ENCODE results near the gene TYROBP. TPM values are rescaled to one million over a fixed set of nuclear protein-coding genes. Genes with fewer than 3 reads are reported as not detected.
A peak's percentile ranks its signal among the peaks of the same experiment; 100 is the strongest.
"Not testable (repeated sequence)": the region's sequence is repeated elsewhere in the genome, so short reads cannot be mapped to it uniquely, and the experiment has no call there.

The TYROBP gene
- total RNA-seq, 1 donor: not detected

- DNase-seq (ENCODE audit: low read depth): no peak
- no peak for TF ChIP-seq CTCF (IDR thresholded peaks at IDR 0.05; ENCODE audit: insufficient read depth, low read depth, low read length)
- H3K4me3 ChIP-seq (ENCODE audit: low read depth, low read length): no peak overlapping the region
These were observed 35.9 kb downstream of the TYROBP start for GRCh38 chr19:35872180-35872579.

GRCh38 chr19:35871611-35872010 lies 36.5 kb downstream of the TYROBP start:
- no peak for TF ChIP-seq CTCF (IDR thresholded peaks at IDR 0.05; ENCODE audit: insufficient read depth, low read depth, low read length)
- no peak overlapping the region for H3K4me3 ChIP-seq (ENCODE audit: low read depth, low read length)
- no peak for DNase-seq (ENCODE audit: low read depth)

- TF ChIP-seq CTCF (IDR thresholded peaks at IDR 0.05; ENCODE audit: insufficient read depth, low read depth, low read length): no peak
- DNase-seq (ENCODE audit: low read depth): no peak
- H3K4me3 ChIP-seq (ENCODE audit: low read depth, low read length): no peak overlapping the region
These were observed 37.3 kb downstream of the TYROBP start for GRCh38 chr19:35870798-35871197.

- DNase-seq (ENCODE audit: low read depth); H3K4me3 ChIP-seq (ENCODE audit: low read depth, low read length): not testable (repeated sequence)
These were observed 37.9 kb downstream of the TYROBP start for GRCh38 chr19:35870124-35870736.

- peak; percentile 69 for DNase-seq (ENCODE audit: low read depth)
- peak overlapping the region; percentile 41 for H3K4me3 ChIP-seq (ENCODE audit: low read depth, low read length)
- no peak for TF ChIP-seq CTCF (IDR thresholded peaks at IDR 0.05; ENCODE audit: insufficient read depth, low read depth, low read length)
These were observed 38.6 kb downstream of the TYROBP start for GRCh38 chr19:35869327-35870123.

- H3K4me3 ChIP-seq (ENCODE audit: low read depth, low read length): peak overlapping the region; percentile 21
- TF ChIP-seq CTCF (IDR thresholded peaks at IDR 0.05; ENCODE audit: insufficient read depth, low read depth, low read length): no peak
- DNase-seq (ENCODE audit: low read depth): no peak
These were observed 39.2 kb downstream of the TYROBP start for GRCh38 chr19:35868823-35869326.

GRCh38 chr19:35868172-35868822 lies 39.8 kb downstream of the TYROBP start, which contains the start of gene APLP1:
Gene APLP1 (plus strand): TSS chr19:35868574. CDS start chr19:35868637, 63 bp downstream.
- peak; percentile 19 for DNase-seq (ENCODE audit: low read depth)
- H3K4me3 ChIP-seq (ENCODE audit: low read depth, low read length): peak within 1 kb of the TSS; percentile 21
- no peak for TF ChIP-seq CTCF (IDR thresholded peaks at IDR 0.05; ENCODE audit: insufficient read depth, low read depth, low read length)
